IPS DF 19.7 (cell line): ENCODE results near the gene PROM2.

Experiments
- DNase-seq: peaks from one replicate; pipeline ENCODE4 v3.0.0-alpha.2; 2013; ENCODE audit warnings: low read depth, low spot score

PROM2 gene

DNA sequence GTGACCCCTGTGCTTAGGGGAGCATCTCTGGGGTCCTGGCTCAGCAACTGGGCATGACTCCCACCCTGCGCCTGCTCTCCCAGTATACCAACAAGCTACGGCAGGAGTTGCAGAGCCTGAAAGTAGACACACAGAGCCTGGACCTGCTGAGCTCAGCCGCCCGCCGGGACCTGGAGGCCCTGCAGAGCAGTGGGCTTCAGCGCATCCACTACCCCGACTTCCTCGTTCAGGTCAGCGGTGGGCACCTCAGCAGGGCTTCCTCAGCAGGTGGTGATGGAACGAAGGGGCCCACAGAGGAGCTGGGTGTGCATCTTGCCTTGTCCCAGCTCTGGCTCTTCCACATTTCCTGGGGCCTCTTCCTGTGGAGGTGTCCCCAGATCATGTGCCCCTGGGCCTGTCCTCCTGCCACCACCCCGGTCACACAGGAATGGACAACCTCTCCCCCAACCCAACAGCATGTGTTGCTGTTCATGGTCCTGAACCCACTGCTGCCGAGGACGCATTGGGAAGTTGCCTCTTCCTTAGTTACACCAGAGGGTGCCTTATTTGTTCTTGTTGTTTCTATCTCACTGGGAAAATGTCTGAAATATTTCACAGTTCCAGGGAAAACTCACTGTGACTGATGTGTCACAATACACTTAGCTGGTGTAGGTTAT, 10.8 kb downstream of the PROM2 start:
- DNase-seq: no peak

DNA sequence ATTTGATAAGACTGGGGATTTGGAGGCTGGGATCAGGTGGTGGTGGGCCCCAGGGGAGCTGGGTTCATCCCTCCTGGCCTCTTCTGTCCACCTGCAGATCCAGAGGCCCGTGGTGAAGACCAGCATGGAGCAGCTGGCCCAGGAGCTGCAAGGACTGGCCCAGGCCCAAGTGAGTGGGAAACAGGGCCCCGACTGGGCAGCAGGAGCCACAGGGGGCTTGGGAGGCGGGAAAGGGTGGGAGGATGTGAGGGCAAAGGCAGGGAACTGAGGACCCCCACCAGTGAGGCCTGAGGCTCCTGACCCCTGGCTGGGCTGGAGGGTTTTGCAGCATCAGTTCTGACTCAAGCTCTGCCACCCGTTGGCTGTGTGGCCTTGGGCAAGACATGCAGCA, 11.3 kb downstream of the PROM2 start:
- DNase-seq: no peak

DNA sequence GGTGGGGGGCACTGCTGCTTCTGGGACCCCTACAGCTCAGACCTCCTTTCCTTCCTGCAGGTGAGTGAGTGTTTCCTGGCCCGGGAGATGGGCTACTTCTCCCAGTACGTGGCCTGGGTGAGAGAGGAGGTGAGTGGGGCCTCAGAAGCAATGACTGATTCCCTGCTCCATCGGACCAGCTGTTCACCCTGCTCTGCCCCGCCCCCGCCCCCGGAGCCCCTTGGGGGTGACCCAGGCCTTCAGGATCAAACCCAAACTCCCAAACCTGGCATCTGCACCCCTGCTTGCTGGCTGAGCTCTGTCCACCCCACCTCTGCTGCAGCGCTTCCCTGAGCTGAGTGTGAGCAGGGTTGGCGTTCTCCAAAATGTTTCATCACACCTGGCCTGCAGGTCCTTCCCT, 13.1 kb downstream of the PROM2 start:
- no peak for DNase-seq

DNA sequence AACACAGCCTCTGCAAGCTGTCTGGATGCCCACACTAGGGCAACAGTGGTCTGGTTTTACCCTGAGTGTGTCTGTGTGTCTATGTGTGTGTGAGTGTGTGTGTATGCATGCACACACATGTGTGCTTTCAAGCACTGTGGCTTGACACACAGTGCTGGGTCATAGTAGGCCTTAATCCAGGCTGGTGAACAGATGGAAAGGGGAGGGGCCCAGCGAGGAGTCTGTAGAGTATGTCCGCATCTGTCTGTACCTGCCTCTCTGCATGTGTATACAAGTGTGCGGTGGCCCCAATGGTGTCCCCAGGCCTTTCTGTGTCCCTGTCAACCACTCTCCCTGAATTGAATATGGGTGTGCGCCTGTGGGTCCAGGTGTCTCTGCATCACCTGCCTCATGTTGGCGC, 13.6 kb downstream of the PROM2 start:
- DNase-seq: no peak

DNA sequence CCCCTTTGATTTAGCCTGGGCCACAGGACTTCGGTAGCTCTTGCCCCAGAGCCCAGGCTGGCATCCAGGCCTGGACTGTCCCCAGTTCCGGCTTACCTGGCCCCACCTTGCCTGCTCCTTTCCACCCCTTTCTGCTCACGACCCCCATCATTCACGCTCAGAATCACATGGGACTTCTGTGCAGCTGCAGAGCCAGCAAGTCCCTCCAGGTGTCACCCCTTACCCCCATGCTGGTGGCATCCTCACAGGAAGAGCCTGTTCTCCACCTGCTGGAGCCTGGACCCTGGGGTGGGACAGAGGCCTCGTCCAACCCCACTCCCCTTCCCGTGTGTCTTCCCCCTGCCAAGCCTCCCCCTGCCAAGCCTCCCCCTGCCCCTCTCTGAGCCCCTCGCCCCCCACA, 15.0 kb downstream of the PROM2 start:
- no peak for DNase-seq

DNA sequence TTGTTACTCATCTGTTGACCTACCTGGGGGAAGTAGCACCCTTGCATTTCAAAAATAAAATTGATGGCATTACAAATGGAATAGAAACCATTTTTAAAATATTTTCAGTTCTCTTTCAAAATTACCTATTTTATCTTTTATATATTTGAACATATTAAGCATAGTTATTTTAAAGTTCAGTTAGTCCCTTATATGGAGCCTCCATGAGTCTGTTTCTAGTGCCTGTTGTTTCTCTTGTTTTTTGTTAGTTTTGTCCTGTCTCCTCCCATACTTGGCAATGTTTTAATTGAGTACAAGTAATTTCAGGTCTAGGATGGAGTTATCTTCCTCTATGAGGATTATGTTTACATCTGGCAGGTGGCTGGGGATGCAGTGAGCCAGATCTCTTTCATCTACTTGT, 17.0 kb downstream of the PROM2 start:
- no peak for DNase-seq

DNA sequence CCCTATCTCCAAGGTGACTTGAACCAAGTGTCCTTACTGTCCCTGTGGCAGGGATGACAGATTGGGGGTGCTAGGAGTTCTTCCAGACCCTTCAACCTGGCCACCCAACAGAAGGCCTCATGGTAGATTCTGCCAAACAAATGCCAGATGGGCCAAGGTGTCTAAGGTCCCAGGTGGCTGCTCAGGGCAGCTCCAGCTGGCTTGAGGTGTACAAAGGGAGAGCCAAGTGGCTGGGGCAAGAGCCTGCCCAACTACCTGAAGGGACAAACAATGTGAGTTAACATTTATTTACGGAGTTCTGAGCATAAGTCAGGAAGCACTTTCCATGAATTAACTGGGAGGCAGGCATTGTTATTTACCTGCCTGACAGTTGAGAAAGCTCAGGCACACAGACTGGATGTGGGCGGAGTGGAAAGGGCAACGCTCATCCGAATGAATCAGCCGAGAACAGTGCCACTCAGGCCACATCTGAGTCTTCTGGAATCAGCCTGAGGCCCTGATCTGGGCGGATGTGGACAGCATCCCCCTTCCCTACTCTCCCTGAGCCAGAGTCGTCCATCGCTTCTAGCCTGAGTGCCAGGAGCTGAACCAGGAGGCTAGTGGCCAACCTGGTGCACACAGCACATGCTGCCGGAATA, 18.5 kb downstream of the PROM2 start:
- no peak for DNase-seq

DNA sequence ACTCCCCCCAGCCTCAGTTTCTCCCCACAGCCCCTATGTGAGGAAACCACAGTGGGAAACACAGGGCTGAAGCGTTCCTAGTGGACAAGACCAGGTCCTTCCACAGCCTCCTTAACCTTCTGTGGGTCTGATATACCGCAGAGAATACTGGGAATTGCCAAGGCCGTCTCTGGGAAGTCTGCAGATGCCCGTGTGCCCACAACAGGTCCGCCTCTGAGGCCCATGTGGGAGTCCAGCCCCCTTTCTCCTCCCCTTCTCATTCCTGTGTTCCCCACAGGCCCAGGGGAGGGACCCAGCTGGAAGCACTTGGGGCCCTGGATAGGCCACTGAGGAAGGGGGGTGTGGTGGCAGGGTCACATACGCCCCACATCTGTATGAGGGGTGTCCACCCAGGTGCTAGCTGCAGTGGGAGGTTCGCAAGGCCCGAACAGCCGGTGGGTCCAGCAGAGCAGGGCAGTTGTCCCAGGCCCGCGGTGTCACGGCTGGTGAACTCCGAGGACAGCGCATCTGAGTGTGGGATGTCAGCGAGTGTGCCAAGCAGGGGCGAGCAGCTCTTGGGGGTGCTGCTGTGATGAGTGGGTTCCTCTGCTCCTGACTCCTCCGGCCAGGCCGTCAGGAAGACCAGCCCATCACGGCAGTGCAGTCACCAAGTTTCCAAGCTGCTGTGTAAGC, 20.5 kb downstream of the PROM2 start:
- no peak for DNase-seq

DNA sequence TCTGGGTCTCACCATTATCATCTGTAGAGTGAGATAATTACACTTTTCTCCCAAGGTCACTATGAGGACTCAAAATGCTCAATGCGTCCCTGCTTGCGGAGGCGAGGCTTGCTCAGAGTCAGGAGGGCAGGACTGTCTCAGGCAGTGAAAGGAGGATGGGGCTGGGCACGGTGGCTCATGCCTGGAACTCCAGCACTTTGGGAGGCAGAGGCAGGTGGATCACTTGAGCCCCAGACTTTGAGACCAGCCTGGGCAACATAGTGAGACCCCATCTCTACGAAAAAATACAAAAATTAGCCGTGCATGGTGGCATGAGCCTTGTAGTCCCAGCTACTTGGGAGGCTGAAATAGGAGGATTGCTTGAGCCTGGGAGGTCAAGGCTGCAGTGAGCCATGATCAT, 21.1 kb downstream of the PROM2 start:
- no peak for DNase-seq

DNA sequence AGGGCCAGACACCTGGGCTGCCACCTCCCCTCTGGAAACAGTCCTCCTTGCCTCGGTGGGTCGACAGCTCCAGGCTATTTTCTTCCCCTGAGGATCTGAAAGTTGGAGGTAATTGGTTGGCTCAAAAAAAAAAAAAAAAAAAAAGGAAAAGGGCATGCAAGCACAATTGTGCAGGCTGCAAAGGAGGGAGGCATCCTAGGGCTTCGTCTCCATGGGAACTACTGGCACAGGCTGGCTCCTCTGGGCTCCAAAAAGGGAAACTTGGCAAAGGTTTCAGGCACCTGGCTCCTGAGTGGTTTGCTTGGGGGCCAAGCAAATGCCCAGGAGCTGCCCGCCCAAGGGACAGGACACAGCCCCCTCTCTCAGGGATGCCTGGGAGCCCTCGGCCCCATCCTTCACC, 21.8 kb downstream of the PROM2 start:
- no peak for DNase-seq

DNA sequence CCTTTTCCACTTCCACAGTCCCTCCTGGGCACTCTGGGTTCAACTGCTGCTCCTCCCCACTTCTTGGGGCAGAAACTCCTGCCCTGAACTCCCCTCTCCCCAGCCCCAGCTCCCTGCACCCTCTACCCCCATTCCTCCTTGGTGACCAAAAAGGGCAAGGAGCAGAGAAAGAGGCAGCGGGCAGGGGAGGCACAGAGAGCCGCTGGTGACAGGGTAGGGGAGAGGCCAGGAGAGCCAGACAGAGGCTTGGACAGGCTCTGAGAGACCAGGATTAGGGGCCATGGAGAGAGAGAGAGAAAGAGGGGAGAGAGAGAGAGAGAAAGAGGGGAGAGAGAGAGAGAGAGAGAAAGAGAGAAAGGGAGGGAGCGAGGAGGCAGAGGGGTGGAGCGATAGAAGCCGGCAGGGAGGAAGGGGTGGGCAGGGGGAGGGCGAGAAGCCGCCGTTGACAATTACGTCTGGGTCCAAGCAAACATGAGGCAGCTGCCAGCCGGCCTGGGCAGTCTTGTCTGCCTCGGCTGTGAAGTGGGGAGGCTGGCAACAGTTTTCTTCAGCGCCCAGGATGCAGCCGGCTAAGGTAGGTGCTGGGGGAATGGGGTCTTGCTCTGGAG, 22.7 kb downstream of the PROM2 start, which contains the start of gene KCNIP3:
TSS of gene KCNIP3 (plus strand) at position 468 of the 608 bp plus-strand sequence. CDS start at position 560, 92 bp downstream.
- no peak for DNase-seq

DNA sequence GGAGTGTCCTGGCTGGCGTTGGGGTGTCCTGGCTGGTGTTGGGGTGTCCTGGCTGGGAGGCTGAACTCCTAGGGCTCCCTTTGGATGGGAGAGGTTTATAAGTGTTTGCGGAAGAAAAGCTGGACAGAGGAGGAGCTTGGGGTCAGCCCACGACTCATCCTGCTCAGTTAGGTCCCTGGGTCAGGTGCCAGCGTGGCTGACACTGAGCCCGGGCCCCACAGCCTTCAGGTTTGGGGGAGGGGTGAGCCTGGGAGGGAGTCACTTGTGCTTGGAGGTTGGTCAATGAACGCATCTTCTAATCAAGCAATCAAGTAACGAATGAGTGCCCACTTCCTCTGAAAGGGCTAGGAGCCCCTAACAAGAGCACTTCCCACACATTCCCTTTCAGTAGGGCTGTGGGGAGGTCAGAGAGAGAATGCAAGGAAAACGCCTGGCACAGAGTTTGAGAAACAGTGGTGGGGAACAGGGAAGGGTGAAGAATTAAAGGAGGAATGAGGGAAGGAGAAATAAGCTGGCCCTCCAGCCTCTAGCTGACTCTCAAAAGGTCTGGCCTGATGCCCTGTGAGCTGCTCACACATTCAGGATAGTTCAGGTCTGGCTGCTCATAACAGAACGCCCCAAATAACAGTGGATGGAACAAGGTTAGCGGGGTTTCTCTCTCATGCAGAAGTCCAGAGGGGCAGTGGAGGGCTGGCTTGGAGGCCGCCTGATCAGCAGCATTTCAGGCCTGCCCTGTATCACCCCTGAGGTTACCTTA, 23.6 kb downstream of the PROM2 start:
- DNase-seq: no peak

DNA sequence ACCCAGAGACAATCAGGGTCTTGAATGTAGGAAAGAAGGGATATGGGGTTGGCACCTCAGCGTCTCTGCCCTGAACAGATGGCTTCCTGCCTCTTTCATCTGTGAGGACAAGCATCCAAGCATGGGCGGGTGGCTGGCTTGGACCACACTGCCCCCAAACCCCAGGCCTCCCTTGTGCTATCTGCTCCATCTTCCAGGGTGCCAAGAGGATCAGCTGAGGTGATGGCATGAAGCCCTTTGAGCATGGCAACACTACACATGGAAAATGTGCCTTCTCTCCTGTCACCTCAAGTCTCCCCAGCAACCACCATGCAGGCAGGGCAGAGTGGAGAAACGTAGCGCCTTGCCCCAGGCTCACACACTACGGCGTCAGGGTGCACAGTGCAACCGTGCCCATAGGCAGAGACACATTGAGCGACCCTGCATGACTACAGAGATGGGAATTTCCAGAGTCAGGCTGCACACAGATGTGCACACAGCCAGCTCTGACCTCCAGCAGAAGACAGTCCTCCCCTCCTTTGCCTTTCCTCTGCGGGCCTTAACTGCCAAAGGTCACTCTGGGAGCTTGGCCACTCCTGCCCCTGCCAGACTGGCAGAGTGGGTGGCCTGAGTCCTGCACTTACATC, 24.4 kb downstream of the PROM2 start:
- DNase-seq: no peak

DNA sequence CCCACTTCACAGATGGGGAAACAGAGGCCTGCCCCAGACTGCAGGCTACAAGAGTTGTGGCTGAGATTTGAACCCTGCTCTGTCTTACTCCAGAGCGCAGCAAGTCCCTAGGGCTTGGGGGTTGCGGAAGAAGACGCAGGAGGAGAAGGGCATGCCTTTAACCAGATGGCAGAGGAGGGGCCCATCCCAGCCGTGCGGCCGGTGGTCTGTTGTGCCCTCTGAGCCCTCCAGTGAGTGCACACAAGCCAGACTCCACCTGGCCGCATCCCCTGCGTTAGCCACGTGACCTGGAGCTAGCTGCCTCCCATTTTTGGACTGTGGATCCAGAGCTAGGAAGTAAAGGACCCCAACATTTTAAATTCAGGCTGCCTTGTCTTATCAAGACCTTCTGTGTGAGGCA, 25.7 kb downstream of the PROM2 start:
- no peak for DNase-seq

DNA sequence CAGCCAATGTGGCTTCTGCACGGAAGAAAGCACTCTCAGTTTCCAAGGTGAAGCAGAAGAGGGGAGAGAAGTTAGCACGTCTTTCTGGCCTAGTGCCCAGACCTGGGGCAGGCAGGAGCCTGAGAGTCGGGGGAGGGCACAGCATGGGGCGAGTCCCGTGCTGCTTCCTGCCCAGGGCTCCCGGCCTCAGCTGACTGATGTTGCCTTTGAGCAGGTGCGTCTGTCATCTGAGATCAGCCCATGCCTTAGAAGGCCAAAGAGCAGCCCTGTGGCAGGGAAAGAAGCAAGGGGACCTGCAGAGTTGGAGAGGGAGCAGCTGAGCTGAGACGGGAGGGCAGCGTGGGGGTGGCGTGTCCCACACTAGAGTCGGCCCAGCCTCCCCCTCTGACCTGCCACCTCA, 26.2 kb downstream of the PROM2 start:
- DNase-seq: no peak

DNA sequence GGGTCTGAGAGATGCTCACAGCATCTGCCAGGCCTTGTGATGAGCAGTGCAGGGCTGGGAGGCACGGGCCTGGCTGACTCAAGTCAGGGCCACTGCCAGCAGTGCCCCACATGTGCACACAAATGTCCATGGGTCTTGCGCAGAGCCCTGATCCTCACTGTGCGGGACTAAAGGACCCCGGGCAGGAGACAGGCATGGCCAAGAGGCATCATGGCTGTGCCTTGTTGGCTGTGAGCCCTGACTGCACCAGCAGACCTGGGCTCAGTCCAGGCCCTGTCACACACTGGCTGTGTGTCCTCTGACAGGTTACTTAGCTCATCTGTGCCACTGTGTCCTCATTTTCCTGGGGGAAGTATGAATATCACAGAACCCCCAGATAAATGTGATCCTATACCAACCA, 26.9 kb downstream of the PROM2 start:
- no peak for DNase-seq

DNA sequence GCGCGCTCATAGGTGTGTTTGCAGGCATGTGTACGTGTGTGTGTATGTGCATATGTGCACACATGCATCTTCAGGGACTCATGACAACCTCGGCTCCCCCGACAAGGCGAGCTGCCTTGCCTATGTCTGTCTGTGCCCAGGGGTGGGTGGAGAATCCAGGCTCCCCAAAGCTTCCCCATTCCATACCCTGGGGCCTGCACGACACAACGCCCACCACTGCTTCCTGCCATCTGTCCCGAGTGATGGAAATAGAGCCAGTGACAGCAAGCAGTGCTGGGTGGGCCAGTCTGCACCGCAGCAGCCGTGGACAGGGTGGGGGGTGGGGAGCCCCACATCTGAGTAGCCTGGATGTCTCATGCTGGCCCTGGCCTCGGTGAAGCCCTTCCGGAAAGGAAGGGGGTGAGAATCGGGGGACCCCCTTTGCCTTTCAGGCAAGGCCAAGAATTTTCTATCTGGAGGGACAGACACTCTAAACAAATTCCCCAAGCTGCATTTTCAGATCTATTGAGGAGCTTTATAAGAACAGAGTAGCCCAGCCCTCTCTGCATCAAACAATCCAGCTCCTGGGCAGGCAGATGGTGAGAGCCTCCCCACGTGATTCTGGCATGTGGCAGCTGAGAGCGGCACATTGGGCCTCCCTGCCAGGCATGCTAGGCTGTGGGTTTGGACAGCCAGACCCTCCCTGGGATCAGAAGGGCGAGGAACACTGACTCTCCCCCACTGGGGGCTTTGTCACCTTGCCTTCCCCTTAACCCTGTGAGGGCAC, 27.8 kb downstream of the PROM2 start:
- no peak for DNase-seq

DNA sequence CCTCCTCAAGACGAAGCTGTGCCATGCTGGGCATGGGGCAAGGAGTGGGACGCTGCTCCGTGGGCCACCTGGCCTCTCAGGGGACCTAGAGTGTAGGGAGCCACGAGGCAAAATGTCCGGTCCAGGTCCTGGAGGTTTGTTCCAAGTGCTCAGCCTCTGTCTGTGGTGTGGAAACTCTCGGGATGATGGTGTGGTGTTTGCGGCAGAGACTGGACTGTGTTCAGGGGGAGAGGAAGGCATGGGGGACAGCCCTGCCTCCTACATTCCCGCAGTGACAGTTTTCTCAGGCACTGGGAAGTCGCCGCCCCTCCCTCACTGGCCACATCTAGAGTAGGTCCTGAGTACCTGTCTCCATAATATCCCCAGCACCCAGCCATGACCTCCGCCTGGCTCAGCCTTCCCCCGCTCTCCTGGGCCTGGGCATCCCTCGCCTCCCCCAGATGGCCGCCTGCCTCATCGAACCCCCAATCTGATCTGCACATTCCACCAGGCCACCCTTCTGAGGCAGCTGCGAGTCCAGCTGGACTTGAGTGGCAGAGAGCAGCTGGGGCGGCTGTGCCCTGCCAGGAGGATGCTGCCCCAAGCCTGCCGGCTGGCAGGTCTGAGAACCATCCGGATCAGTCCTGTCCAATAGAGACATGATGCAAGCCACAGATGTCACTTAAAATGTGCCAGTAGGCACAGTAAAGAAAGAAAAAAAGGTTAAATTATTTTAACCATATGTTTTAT, 29.1 kb downstream of the PROM2 start:
- no peak for DNase-seq

DNA sequence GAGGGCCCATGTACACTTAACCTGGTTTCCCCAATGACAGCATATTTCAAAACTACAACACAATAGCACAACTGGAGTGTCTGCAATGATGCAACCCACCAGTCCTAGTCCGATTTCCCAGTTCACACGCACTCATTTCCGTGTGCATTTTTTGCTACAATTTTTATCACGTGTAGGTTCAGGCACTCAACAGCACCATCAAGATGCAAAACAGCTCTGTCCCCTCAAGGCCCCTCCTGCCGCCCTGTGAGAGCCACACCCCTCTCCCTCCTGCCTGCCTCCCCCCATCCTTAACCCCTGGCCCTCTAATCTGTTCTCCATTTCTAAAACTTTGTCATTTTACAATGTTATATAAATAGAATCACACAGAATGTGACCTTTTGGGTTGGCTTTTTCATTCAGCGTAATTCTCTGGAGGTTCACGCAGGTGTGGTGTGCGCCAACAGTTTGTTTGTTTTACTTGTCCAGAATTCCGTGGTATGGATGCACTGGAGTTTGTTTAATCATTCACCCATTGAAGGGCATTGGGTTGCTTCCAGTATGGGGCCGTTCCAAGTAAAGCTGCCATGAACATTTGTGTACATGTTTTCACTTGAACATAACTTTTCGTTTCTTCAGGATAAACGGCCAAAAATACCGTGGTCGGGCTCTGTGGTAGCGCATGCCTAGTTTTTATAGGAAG, 31.3 kb downstream of the PROM2 start:
- DNase-seq: no peak
